Chondrocyte (in vitro differentiated cells): Measurements from ENCODE around the gene FAAP24. TPM values are rescaled to one million over a fixed set of nuclear protein-coding genes. Genes with fewer than 3 reads are reported as not detected.
"Not testable (repeated sequence)": the region's sequence is repeated elsewhere in the genome, so short reads cannot be mapped to it uniquely, and the experiment has no call there.

ENCODE experiments used
- DNase-seq: peaks from one replicate; pipeline ENCODE4 v3.0.0; 2021; ENCODE audit warnings: mixed read lengths, low spot score
- H3K27ac Mint-ChIP-seq: one replicate; pipeline ENCODE4 v1.8.0; 2021; ENCODE audit warnings: mild to moderate bottlenecking, moderate library complexity, mixed read lengths; ENCODE audit not compliant: unreplicated experiment
- H3K27me3 Mint-ChIP-seq: 2 replicates; pipeline ENCODE4 v1.8.0; 2021; ENCODE audit warnings: low read depth, mixed read lengths
- H3K36me3 Mint-ChIP-seq: 2 replicates; pipeline ENCODE4 v1.8.0; 2021; ENCODE audit warnings: low read depth, mixed read lengths
- H3K4me1 Mint-ChIP-seq: 2 replicates; pipeline ENCODE4 v1.8.0; 2021; ENCODE audit warnings: low read depth, mild to moderate bottlenecking, mixed read lengths
- H3K4me3 Mint-ChIP-seq: one replicate; pipeline ENCODE4 v1.8.0; 2021; ENCODE audit warnings: mild to moderate bottlenecking, moderate library complexity, mixed read lengths; ENCODE audit not compliant: unreplicated experiment
- H3K9me3 Mint-ChIP-seq: 2 replicates; pipeline ENCODE4 v1.8.0; 2021; ENCODE audit warnings: low read depth, mixed read lengths
- CTCF ChIP-seq: fragments of 200-600 bp; sonication (generic); IDR thresholded peaks from 2 replicates; pipeline ENCODE4 v1.5.0; 2021; ENCODE audit warnings: antibody characterized with exemption, mild to moderate bottlenecking, moderate library complexity
- total RNA-seq: library from RNA; stranded (reverse); gene quantifications from 3 replicates; pipeline ENCODE4 v1.2.1, GENCODE V29; 2021

Gene FAAP24
- total RNA-seq, 1 donor from 2014 or later: 3.2 TPM

DNA sequence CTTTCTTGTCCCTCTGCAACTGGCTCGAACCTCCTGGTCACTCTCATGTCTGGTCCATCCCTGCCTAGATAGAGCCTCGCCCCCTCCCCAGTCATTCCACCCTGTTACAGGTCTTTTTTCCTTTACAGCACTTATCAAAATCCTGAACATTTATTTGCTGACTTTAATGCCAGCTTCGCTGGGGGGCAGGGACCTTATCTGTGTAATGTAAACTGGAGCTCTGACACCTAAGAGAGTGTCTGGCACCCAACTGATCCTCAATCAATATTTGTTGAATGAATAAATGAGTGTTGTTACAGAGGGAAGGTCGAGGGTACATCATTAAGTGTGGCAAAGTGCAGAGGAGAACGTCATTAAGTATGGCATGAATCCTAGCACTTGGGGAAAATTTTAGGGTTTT, 16.7 kb downstream of the FAAP24 start:
- TF ChIP-seq CTCF: no peak
- H3K4me1 Mint-ChIP-seq: no peaks in the 10 kb centered on the region
- H3K9me3 Mint-ChIP-seq: no peaks in the 10 kb centered on the region
- no peak for DNase-seq
- H3K36me3 Mint-ChIP-seq: peaks cover 15% of the 10 kb centered on the region
- H3K27me3 Mint-ChIP-seq: no peaks in the 10 kb centered on the region
- H3K4me3 Mint-ChIP-seq: no peak overlapping the region
- no peak overlapping the region for H3K27ac Mint-ChIP-seq

DNA sequence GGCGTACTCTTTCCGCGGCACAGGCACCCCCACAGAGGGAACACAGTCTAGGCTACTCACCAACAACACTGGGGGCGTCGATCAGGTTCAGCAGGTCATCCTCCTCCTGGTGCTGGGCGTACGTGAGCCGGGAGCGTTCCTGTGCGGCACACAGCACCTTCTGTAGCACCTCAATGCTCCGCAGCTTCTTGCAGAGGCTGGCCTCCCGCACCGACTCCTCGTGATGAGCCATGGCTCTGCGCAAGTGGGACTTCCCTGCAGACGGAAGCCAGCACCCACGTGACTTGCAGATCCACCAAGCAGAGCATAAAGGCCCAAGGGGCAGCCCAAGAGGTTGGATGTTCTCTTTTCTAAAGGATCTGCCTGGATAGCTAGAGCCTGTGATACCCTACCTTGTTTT, 23.9 kb downstream of the FAAP24 start:
- not testable (repeated sequence) for H3K9me3 Mint-ChIP-seq, H3K4me3 Mint-ChIP-seq, H3K27ac Mint-ChIP-seq, H3K27me3 Mint-ChIP-seq, DNase-seq, H3K4me1 Mint-ChIP-seq
- peaks cover 10% of the 10 kb centered on the region for H3K36me3 Mint-ChIP-seq

DNA sequence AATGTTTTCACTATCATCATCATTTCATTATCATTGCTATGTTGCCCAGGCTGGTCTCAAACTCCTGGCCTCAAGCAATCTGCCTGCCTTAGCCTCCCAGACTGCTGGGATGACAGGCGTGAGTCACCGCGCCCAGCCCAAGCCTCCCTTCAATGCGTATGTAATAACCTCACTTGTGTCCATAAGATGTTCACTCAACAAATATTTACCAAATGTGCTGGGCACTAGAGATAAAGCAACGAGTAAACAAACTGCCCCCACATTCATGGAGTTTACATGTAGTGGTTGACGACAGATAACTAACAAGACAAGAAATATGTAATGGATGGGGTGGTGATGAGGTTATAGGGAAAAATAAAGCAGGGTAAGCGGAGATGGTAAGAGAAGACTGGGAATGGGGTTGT, 25.0 kb downstream of the FAAP24 start:
- H3K27me3 Mint-ChIP-seq, H3K4me3 Mint-ChIP-seq, H3K9me3 Mint-ChIP-seq, H3K27ac Mint-ChIP-seq, H3K36me3 Mint-ChIP-seq, H3K4me1 Mint-ChIP-seq, DNase-seq: not testable (repeated sequence)

DNA sequence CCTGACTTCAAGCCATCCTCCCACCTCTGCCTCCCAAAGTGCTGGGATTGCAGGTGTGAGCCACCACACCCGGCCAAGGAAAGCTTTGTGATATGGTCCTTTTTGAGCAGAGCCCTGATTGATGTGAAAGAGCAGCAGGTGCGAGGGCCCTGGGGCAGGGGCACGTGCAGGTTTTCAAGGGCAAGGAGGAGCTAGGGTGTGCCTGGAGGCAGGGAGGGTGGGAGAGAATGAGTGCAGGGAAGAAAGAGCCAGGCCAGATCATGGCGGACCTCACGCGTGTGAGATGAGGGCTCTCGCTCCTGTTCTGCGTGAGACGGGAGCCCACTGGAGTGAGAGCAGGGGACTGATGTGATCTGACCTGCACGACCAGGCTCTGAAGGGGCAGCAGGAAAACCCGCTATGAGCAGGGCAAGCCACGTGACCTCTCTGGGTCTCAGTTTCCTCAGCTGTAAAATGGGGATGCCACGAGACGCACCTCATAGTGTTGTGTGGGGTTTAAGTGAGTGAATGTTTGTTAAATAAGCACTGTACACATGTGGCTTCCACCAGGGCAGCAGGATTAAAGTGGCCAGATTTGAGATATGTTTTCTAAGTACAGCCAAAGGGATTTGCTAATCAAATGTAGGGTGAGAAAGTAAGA, 25.8 kb downstream of the FAAP24 start:
- no peak for DNase-seq
- Mint-ChIP-seq H3K4me3 (no peak overlapping the region), H3K27ac (no peak overlapping the region), H3K36me3 (peaks cover 8% of the 10 kb centered on the region), H3K27me3 (no peaks in the 10 kb centered on the region), H3K9me3 (no peaks in the 10 kb centered on the region), H3K4me1 (no peaks in the 10 kb centered on the region)
- no peak for TF ChIP-seq CTCF

- Mint-ChIP-seq H3K36me3 (peaks cover 11% of the 10 kb centered on the region), H3K9me3 (no peaks in the 10 kb centered on the region), H3K27ac (no peak overlapping the region), H3K27me3 (no peaks in the 10 kb centered on the region), H3K4me3 (no peak overlapping the region), H3K4me1 (no peaks in the 10 kb centered on the region)
- TF ChIP-seq CTCF: no peak
- DNase-seq: no peak
Observed at GRCh38 chr19:32998722-32999121, 26.7 kb downstream of the FAAP24 start.

GRCh38 chr19:33000510-33000909, 28.5 kb downstream of the FAAP24 start:
- H3K27me3 Mint-ChIP-seq: no peaks in the 10 kb centered on the region
- no peak overlapping the region for H3K27ac Mint-ChIP-seq
- no peak for DNase-seq
- peaks cover 14% of the 10 kb centered on the region for H3K36me3 Mint-ChIP-seq
- no peak overlapping the region for H3K4me3 Mint-ChIP-seq
- H3K4me1 Mint-ChIP-seq: no peaks in the 10 kb centered on the region
- H3K9me3 Mint-ChIP-seq: no peaks in the 10 kb centered on the region
- TF ChIP-seq CTCF: no peak
